Stimulated activated CD8-positive, alpha-beta memory T cell treated with anti-CD3 and anti-CD28 coated beads, Interleukin-12 subunit alpha, Interleukin-12 subunit beta, amount 100 ng/mL, for 1 hour (primary cell): ENCODE measurements around the gene TUBGCP3.

Experiments
- DNase-seq: peaks from one replicate; pipeline ENCODE4 v3.0.0-alpha.2; 2020; ENCODE audit warnings: low read depth

Gene TUBGCP3

GRCh38 chr13:112616586-112617362 lies 28.8 kb upstream of the TUBGCP3 start:
- no peak for DNase-seq

- DNase-seq: no peak
These were observed 27.4 kb upstream of the TUBGCP3 start for GRCh38 chr13:112615391-112615790.

- no peak for DNase-seq
These were observed 26.9 kb upstream of the TUBGCP3 start for GRCh38 chr13:112614835-112615234.

GRCh38 chr13:112608212-112608611 lies 20.3 kb upstream of the TUBGCP3 start:
- DNase-seq: no peak

- peak; percentile 75 for DNase-seq
These were observed 18.4 kb upstream of the TUBGCP3 start for GRCh38 chr13:112606109-112607001.

GRCh38 chr13:112605531-112605990 lies 17.6 kb upstream of the TUBGCP3 start:
- DNase-seq: no peak

GRCh38 chr13:112603641-112604225 lies 15.8 kb upstream of the TUBGCP3 start:
- no peak for DNase-seq

GRCh38 chr13:112602189-112602588 lies 14.2 kb upstream of the TUBGCP3 start:
- no peak for DNase-seq

GRCh38 chr13:112601371-112601770 lies 13.4 kb upstream of the TUBGCP3 start:
- no peak for DNase-seq

- no peak for DNase-seq
These were observed 8.3 kb upstream of the TUBGCP3 start for GRCh38 chr13:112596235-112596634.

GRCh38 chr13:112592647-112593046 lies 4.7 kb upstream of the TUBGCP3 start:
- DNase-seq: no peak

GRCh38 chr13:112592181-112592580 lies 4.2 kb upstream of the TUBGCP3 start:
- DNase-seq: no peak

- DNase-seq: no peak
These were observed 741 bp upstream of the TUBGCP3 start for GRCh38 chr13:112588490-112589297.

- DNase-seq: peak; percentile 44
These were observed 665 bp downstream of the TUBGCP3 start for GRCh38 chr13:112587212-112587763.

GRCh38 chr13:112586334-112586960 lies 1.5 kb downstream of the TUBGCP3 start:
- DNase-seq: no peak

GRCh38 chr13:112583592-112584277 lies 4.2 kb downstream of the TUBGCP3 start:
- no peak for DNase-seq

- no peak for DNase-seq
These were observed 5.7 kb downstream of the TUBGCP3 start for GRCh38 chr13:112582263-112582662.

GRCh38 chr13:112580912-112581311 lies 7.0 kb downstream of the TUBGCP3 start:
- DNase-seq: no peak

- DNase-seq: no peak
These were observed 7.7 kb downstream of the TUBGCP3 start for GRCh38 chr13:112580211-112580610.

GRCh38 chr13:112579310-112579843 lies 8.6 kb downstream of the TUBGCP3 start:
- DNase-seq: no peak
